ENCODE measurements around the gene MAPRE2.

Gene MAPRE2

GRCh38 chr18:35131387-35132020 lies 90.3 kb downstream of the MAPRE2 start:
- H3K27ac ChIP-seq = no peak overlapping the region
- TF ChIP-seq ZFX (IDR thresholded peaks at IDR 0.05; ENCODE audit: borderline replicate concordance) = no peak
- TF ChIP-seq CTCF (IDR thresholded peaks at IDR 0.05) = no peak

- no peak overlapping the region for H3K27ac ChIP-seq
- TF ChIP-seq CTCF (IDR thresholded peaks at IDR 0.05) (no peak), ZFX (IDR thresholded peaks at IDR 0.05; ENCODE audit: borderline replicate concordance) (no peak)
These were observed 91.0 kb downstream of the MAPRE2 start for GRCh38 chr18:35132021-35132902.

GRCh38 chr18:35134190-35134730 lies 93.0 kb downstream of the MAPRE2 start:
- H3K27ac ChIP-seq = no peak overlapping the region
- no peak for TF ChIP-seq CTCF (IDR thresholded peaks at IDR 0.05)
- TF ChIP-seq ZFX (IDR thresholded peaks at IDR 0.05; ENCODE audit: borderline replicate concordance) = no peak

GRCh38 chr18:35134791-35135531 lies 93.7 kb downstream of the MAPRE2 start:
- TF ChIP-seq CTCF (IDR thresholded peaks at IDR 0.05) (no peak), ZFX (IDR thresholded peaks at IDR 0.05; ENCODE audit: borderline replicate concordance) (no peak)
- no peak overlapping the region for H3K27ac ChIP-seq

- TF ChIP-seq CTCF (IDR thresholded peaks at IDR 0.05) = no peak
- no peak for TF ChIP-seq ZFX (IDR thresholded peaks at IDR 0.05; ENCODE audit: borderline replicate concordance)
- no peak overlapping the region for H3K27ac ChIP-seq
These were observed 95.0 kb downstream of the MAPRE2 start for GRCh38 chr18:35136248-35136647.

GRCh38 chr18:35136885-35137284 lies 95.7 kb downstream of the MAPRE2 start:
- no peak overlapping the region for H3K27ac ChIP-seq
- no peak for TF ChIP-seq CTCF (IDR thresholded peaks at IDR 0.05)
- no peak for TF ChIP-seq ZFX (IDR thresholded peaks at IDR 0.05; ENCODE audit: borderline replicate concordance)
